Lower leg skin (tissue), 3 donors: ENCODE data around the gene LRP1B.

ENCODE experiments used
- POLR2A ChIP-seq, 2 donors: fragments of 450-650 bp; IDR thresholded peaks; one replicate each; pipeline ENCODE4 v1.6.1; 2016 to 2017; ENCODE audit warnings: antibody characterized with exemption in 2 of 2, mild to moderate bottlenecking in 1 of 2, moderate library complexity in 1 of 2
- TF ChIP-seq, protein P1 (sequence below), 3 donors: fragments of 450-650 bp; IDR thresholded peaks; one replicate each; pipeline ENCODE4 v1.5.1; 2016; ENCODE audit warnings: antibody characterized with exemption in 3 of 3, mild to moderate bottlenecking in 3 of 3, moderate library complexity in 2 of 3

GRCh38 chr2:140916410-140916809, 1214.4 kb downstream of the LRP1B start:
- TF ChIP-seq POLR2A (IDR thresholded peaks at IDR 0.05), result no peak
- TF ChIP-seq, protein P1, sequence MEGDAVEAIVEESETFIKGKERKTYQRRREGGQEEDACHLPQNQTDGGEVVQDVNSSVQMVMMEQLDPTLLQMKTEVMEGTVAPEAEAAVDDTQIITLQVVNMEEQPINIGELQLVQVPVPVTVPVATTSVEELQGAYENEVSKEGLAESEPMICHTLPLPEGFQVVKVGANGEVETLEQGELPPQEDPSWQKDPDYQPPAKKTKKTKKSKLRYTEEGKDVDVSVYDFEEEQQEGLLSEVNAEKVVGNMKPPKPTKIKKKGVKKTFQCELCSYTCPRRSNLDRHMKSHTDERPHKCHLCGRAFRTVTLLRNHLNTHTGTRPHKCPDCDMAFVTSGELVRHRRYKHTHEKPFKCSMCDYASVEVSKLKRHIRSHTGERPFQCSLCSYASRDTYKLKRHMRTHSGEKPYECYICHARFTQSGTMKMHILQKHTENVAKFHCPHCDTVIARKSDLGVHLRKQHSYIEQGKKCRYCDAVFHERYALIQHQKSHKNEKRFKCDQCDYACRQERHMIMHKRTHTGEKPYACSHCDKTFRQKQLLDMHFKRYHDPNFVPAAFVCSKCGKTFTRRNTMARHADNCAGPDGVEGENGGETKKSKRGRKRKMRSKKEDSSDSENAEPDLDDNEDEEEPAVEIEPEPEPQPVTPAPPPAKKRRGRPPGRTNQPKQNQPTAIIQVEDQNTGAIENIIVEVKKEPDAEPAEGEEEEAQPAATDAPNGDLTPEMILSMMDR (IDR thresholded peaks at IDR 0.05), result no peak
